Mucosa of descending colon (tissue), 3 donors: ENCODE measurements around the gene EXTL1. TPM values are rescaled to one million over a fixed set of nuclear protein-coding genes. Genes with fewer than 3 reads are reported as not detected.
"Not testable (repeated sequence)": the region's sequence is repeated elsewhere in the genome, so short reads cannot be mapped to it uniquely, and the experiment has no call there.

Source experiments
- ATAC-seq: fragments of 200-7000 bp; cut with Tn5 transposase; one replicate; pipeline ENCODE4 v1.9.1; 2020; ENCODE audit warnings: mild to moderate bottlenecking, moderate library complexity
- DNase-seq, 3 donors: peaks; one replicate each; pipeline ENCODE4 v3.0.0-alpha.2; 2020
- H3K36me3 ChIP-seq: fragments of 200-600 bp; one replicate; pipeline ENCODE4 v1.8.0; 2021; ENCODE audit warnings: low read depth, mild to moderate bottlenecking
- H3K4me1 ChIP-seq: fragments of 200-600 bp; one replicate; pipeline ENCODE4 v1.8.0; 2021; ENCODE audit warnings: low read depth, mild to moderate bottlenecking
- H3K4me3 ChIP-seq: fragments of 200-600 bp; one replicate; pipeline ENCODE4 v1.8.0; 2021; ENCODE audit warnings: mild to moderate bottlenecking
- H3K9me3 ChIP-seq: fragments of 200-600 bp; one replicate; pipeline ENCODE4 v1.8.0; 2021; ENCODE audit warnings: mild to moderate bottlenecking
- intact Hi-C, 2 donors: fragments of 100-400 bp; cut with DNase I in 1 of 2; cut with micrococcal nuclease in 1 of 2; formaldehyde crosslinking; loops; one replicate each; pipeline versions ENCODE4 v1.11.0 to v1.11.1; 2022; cut with DNase I, micrococcal nuclease
- total RNA-seq, 3 donors: library from RNA; stranded (reverse); fragmentation: NEBNext Ultra II Directional in 2 of 3; extraction: Animal tissue kit (Norgen Biotek cat#: 25700) in 2 of 3; gene quantifications; one replicate each; pipeline versions ENCODE4 v1.2.1 to v1.2.4, GENCODE V29; 2021 to 2023
- TF ChIP-seq, protein P1 (sequence below): fragments of 200-600 bp; IDR thresholded peaks from one replicate; pipeline ENCODE4 v1.8.0; 2022; ENCODE audit warnings: antibody characterized with exemption, mild to moderate bottlenecking
- donor health status: DM: no; HTN: no; CAD: no; lungs with moderate emphysema.
- donor health status: DM: no; HTN: no; CAD: no.
- donor health status: DM: no; HTN: yes; CAD: no.

Gene EXTL1
- total RNA-seq, 3 donors from 2014 or later = 0.14 to 1.7 TPM; not detected in 1

DNA sequence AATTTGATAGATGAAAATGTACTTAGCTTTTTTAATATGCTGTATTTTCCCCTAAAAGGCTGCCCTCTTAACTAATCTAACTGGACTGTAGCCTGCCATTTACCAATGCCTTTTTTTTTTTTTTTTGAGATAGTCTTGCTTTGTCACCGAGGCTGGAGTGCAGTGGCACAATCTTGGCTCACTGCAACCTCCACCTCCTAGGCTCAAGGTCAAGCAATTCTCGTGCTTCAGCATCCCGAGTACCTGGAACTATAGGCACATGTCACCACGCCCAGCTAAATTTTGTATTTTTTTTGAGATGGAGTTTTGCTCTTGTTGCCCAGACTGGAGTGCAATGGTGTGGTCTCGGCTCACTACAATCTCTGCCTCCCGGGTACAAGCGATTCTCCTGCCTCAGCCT lies 42.4 kb upstream of the EXTL1 start:
- H3K4me1 ChIP-seq = no peaks in the 10 kb centered on the region
- no peak overlapping the region for H3K4me3 ChIP-seq
- no peak for DNase-seq
- no peak for ATAC-seq
- H3K9me3 ChIP-seq = no peaks in the 10 kb centered on the region
- H3K36me3 ChIP-seq = no peaks in the 10 kb centered on the region
- TF ChIP-seq, protein P1, sequence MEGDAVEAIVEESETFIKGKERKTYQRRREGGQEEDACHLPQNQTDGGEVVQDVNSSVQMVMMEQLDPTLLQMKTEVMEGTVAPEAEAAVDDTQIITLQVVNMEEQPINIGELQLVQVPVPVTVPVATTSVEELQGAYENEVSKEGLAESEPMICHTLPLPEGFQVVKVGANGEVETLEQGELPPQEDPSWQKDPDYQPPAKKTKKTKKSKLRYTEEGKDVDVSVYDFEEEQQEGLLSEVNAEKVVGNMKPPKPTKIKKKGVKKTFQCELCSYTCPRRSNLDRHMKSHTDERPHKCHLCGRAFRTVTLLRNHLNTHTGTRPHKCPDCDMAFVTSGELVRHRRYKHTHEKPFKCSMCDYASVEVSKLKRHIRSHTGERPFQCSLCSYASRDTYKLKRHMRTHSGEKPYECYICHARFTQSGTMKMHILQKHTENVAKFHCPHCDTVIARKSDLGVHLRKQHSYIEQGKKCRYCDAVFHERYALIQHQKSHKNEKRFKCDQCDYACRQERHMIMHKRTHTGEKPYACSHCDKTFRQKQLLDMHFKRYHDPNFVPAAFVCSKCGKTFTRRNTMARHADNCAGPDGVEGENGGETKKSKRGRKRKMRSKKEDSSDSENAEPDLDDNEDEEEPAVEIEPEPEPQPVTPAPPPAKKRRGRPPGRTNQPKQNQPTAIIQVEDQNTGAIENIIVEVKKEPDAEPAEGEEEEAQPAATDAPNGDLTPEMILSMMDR = no peak
- intact Hi-C loops = no loop called here

DNA sequence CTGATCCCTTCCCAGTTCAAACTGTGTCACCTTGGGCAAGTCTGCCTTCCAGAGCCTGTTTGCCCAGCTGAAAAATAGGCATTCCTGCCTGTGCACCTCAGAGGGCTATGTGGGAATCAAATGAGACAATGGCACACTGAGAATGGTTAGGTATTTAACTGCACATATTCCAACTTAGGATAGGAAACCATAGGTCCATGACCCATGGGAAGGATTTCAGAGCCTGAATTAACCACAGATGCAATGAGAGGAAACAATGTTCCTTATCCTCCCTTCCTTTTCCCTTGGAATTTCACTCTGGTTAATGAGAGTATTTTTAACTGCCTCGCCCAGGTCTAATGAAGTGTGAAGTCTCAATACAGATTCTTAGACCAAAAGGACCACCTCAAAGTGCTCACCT lies 36.4 kb upstream of the EXTL1 start:
- Histone ChIP-seq H3K36me3 (no peaks in the 10 kb centered on the region), H3K4me3 (no peak overlapping the region), H3K9me3 (no peaks in the 10 kb centered on the region), H3K4me1 (no peaks in the 10 kb centered on the region)
- TF ChIP-seq, protein P1 = no peak
- no peak for ATAC-seq
- no peak for DNase-seq
- intact Hi-C loops = no loop called here

DNA sequence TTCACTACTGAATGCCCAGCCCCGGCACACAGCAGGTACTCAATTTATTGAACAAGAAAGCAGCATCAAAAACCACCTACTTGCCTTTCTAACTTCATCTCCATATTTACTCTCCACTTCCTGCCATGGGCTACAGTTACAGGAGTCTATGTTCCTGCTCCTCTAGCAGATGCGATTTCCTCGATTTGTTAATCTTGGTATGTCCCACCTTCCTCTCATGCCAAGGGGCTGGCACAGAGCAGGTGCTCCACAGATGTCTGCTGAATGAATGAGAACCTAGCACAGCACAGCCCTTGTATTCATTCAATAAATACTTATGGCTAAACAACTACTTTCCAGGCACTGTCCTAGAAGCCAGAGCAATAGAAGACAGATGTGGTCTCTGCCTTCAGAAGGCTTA lies 35.9 kb upstream of the EXTL1 start:
- no peaks in the 10 kb centered on the region for H3K9me3 ChIP-seq
- H3K36me3 ChIP-seq = no peaks in the 10 kb centered on the region
- TF ChIP-seq, protein P1 = no peak
- H3K4me3 ChIP-seq = no peak overlapping the region
- no peaks in the 10 kb centered on the region for H3K4me1 ChIP-seq
- no peak for ATAC-seq
- intact Hi-C loops = no loop called here
- no peak for DNase-seq

GRCh38 chr1:25986773-25987172 lies 34.8 kb upstream of the EXTL1 start:
- H3K4me1 ChIP-seq, intact Hi-C loops, DNase-seq, H3K4me3 ChIP-seq, H3K36me3 ChIP-seq, H3K9me3 ChIP-seq, ATAC-seq: not testable (repeated sequence)

DNA sequence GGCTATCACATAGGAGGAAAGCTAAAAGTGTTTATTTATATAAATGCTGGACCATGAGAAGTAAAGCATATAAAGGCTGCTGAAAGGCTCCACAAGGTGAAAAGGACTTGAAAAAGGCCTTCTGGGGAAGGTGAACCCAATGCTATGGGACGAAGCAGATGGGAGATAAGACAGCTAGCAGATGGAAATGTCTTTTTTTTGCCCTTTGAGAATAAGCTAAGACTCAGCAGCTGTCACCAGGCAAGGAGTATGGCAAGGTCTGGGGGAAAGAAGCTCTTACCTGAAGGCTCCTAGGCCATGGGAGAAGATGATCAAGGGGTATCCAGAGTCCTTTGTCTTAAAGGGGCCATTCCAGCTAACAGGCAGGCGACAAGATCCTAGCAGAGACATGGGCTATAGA lies 33.6 kb upstream of the EXTL1 start:
- no peak overlapping the region for H3K4me3 ChIP-seq
- no peaks in the 10 kb centered on the region for H3K9me3 ChIP-seq
- intact Hi-C loops = no loop called here
- TF ChIP-seq, protein P1 = no peak
- ATAC-seq (no peak), DNase-seq (no peak)
- H3K36me3 ChIP-seq = no peaks in the 10 kb centered on the region
- no peaks in the 10 kb centered on the region for H3K4me1 ChIP-seq

GRCh38 chr1:25989440-25990234 lies 31.9 kb upstream of the EXTL1 start:
- Histone ChIP-seq H3K36me3 (no peaks in the 10 kb centered on the region), H3K9me3 (no peaks in the 10 kb centered on the region), H3K4me1 (no peaks in the 10 kb centered on the region), H3K4me3 (no peak overlapping the region)
- ATAC-seq (no peak), DNase-seq (no peak)
- TF ChIP-seq, protein P1 = no peak
- intact Hi-C loops = no loop called here
